Upper lobe of left lung (tissue), 6 donors: ENCODE results near the gene MYH16. TPM values are rescaled to one million over a fixed set of nuclear protein-coding genes. Genes with fewer than 3 reads are reported as not detected.

ENCODE experiments used
- ATAC-seq, 2 donors: fragments of 200-7000 bp; cut with Tn5 transposase; one replicate each; pipeline ENCODE4 v1.9.1; 2022; ENCODE audit warnings: mild to moderate bottlenecking in 2 of 2, moderate library complexity in 2 of 2; ENCODE audit not compliant: low FRiP score in 2 of 2
- DNase-seq, 2 donors: peaks; one replicate each; pipeline ENCODE4 v3.0.0-alpha.2; 2019 to 2020
- H3K27ac ChIP-seq, 4 donors: fragments of 200-600 bp; sonication (generic); one replicate each; pipeline ENCODE4 v1.5.1; 2016 to 2019
- H3K27me3 ChIP-seq, 4 donors: fragments of 200-600 bp; sonication (generic); one replicate each; pipeline ENCODE4 v1.5.1; 2017 to 2019
- H3K36me3 ChIP-seq, 4 donors: fragments of 200-600 bp; sonication (generic); one replicate each; pipeline ENCODE4 v1.5.1; 2016 to 2019
- H3K4me1 ChIP-seq, 4 donors: fragments of 200-600 bp; sonication (generic); one replicate each; pipeline ENCODE4 v1.5.1; 2018 to 2019
- H3K4me3 ChIP-seq, 4 donors: fragments of 200-600 bp; sonication (generic); one replicate each; pipeline ENCODE4 v1.5.1; 2017 to 2019; ENCODE audit warnings: mild to moderate bottlenecking in 2 of 4, moderate library complexity in 1 of 4
- H3K9me3 ChIP-seq, 4 donors: fragments of 200-600 bp; sonication (generic); one replicate each; pipeline ENCODE4 v1.5.1; 2018 to 2019
- EP300 ChIP-seq, 4 donors: sonication (generic); formaldehyde crosslinking; IDR thresholded peaks; one replicate each; pipeline ENCODE4 v1.5.1; 2017; ENCODE audit warnings: antibody characterized with exemption in 4 of 4, control low read depth in 2 of 4
- POLR2A ChIP-seq, 4 donors: fragments of 450-650 bp; IDR thresholded peaks; one replicate each; pipeline ENCODE4 v1.5.1; 2016 to 2017; ENCODE audit warnings: antibody characterized with exemption in 4 of 4, mild to moderate bottlenecking in 2 of 4
- POLR2AphosphoS5 ChIP-seq, 2 donors: sonication (generic); formaldehyde crosslinking; IDR thresholded peaks; one replicate each; pipeline ENCODE4 v1.5.1; 2017; ENCODE audit warnings: antibody characterized with exemption in 2 of 2
- WGBS, 2 donors: methylation state at CpG; one replicate each; pipeline ENCODE4 v1.1.5; 2017 to 2018; 5-methylcytosine and 5-hydroxymethylcytosine counted together
- total RNA-seq, 6 donors: library from RNA; depleted of rRNA in 4 of 6; stranded (reverse); fragments of >200 nt in 4 of 6; gene quantifications; one replicate each; pipeline versions ENCODE4 v1.1.0 to v1.2.1, GENCODE V29; 2016 to 2021
- TF ChIP-seq, protein P1 (sequence below), 6 experiments: fragments of 450-650 bp in 4 of 6; fragments of 200-600 bp in 2 of 6; sonication (generic) in 2 of 6; IDR thresholded peaks; one replicate each; pipeline ENCODE4 v1.5.1; 2016 to 2019; ENCODE audit warnings: antibody characterized with exemption in 6 of 6
- donor health status: DM: no; HTN: no; CAD: no; lungs with moderate emphysema.
- donor health status: DM: no; HTN: yes; CAD: no; lungs with severe emphysema.

Gene MYH16
- total RNA-seq, 6 donors from 2014 or later, result 0.17 TPM; not detected in 5

- Histone ChIP-seq H3K9me3 (no peaks in the 10 kb centered on the region), H3K4me3 (no peak overlapping the region), H3K27me3 (no peaks in the 10 kb centered on the region), H3K4me1 (no peaks in the 10 kb centered on the region), H3K27ac (no peak overlapping the region), H3K36me3 (no peaks in the 10 kb centered on the region)
- TF ChIP-seq, protein P1, sequence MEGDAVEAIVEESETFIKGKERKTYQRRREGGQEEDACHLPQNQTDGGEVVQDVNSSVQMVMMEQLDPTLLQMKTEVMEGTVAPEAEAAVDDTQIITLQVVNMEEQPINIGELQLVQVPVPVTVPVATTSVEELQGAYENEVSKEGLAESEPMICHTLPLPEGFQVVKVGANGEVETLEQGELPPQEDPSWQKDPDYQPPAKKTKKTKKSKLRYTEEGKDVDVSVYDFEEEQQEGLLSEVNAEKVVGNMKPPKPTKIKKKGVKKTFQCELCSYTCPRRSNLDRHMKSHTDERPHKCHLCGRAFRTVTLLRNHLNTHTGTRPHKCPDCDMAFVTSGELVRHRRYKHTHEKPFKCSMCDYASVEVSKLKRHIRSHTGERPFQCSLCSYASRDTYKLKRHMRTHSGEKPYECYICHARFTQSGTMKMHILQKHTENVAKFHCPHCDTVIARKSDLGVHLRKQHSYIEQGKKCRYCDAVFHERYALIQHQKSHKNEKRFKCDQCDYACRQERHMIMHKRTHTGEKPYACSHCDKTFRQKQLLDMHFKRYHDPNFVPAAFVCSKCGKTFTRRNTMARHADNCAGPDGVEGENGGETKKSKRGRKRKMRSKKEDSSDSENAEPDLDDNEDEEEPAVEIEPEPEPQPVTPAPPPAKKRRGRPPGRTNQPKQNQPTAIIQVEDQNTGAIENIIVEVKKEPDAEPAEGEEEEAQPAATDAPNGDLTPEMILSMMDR (IDR thresholded peaks at IDR 0.05), result no peak
- TF ChIP-seq POLR2A (IDR thresholded peaks at IDR 0.05) (no peak), EP300 (IDR thresholded peaks at IDR 0.05) (no peak), POLR2AphosphoS5 (IDR thresholded peaks at IDR 0.05) (no peak)
- 78 to 84% methylated on average over 5 of the region's 5 CpGs for WGBS, 2 donors
- ATAC-seq (no peak), DNase-seq (no peak)
These were observed 28.8 kb upstream of the MYH16 start for GRCh38 chr7:99243751-99244337.

GRCh38 chr7:99244939-99245338 is 27.7 kb upstream of the MYH16 start:
- no peaks in the 10 kb centered on the region for H3K36me3 ChIP-seq
- no peak overlapping the region for H3K4me3 ChIP-seq
- no peak for DNase-seq
- no peaks in the 10 kb centered on the region for H3K4me1 ChIP-seq
- WGBS, 2 donors, result 36 to 69% methylated on average over 2 to 3 of the region's 3 CpGs
- TF ChIP-seq, protein P1 (IDR thresholded peaks at IDR 0.05), result no peak
- no peak for TF ChIP-seq EP300 (IDR thresholded peaks at IDR 0.05)
- TF ChIP-seq POLR2A (IDR thresholded peaks at IDR 0.05), result no peak
- TF ChIP-seq POLR2AphosphoS5 (IDR thresholded peaks at IDR 0.05), result no peak
- no peaks in the 10 kb centered on the region for H3K9me3 ChIP-seq
- ATAC-seq, result peak in 1 of 2 donors; percentile 31
- H3K27me3 ChIP-seq, result no peaks in the 10 kb centered on the region
- H3K27ac ChIP-seq, result no peak overlapping the region

DNA sequence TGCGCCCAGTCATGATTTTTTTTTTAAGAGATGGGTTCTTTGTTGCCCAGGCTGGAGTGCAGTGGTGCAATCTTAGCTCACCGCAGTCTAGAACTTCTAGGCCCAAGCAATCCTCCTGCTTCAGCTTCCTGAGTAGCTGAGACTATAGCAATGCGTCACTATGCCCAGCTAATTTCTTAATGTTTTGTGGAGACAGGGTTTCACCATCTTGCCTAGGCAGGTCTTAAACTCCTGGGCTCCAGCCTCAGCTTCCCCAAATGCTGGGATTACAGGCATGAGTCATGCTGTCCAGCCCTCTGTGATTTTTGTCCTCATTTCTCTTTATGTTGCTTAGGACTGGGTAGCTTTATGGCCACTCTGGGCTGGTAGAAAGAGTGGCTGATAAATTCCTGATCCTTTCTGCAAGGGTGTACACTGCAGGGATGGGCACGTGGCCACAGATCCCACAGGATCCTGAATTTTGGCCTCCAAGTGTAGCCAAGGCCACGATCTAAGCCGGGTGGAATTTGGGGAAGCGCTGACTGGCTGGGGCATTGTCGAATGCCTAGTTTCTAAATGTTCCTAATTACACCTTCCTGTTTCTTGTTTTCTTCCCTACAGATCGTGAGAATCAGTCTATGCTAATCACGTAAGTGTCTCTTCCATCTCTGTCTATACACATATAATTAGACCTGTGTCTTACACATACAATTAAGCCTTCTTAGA is 24.1 kb upstream of the MYH16 start:
- DNase-seq, result peak in 1 of 2 donors; percentile 39
- no peaks in the 10 kb centered on the region for H3K4me1 ChIP-seq
- no peak overlapping the region for H3K4me3 ChIP-seq
- no peak overlapping the region for H3K27ac ChIP-seq
- peak in 1 of 2 donors; percentile 54 for ATAC-seq
- whole genome bisulfite sequencing, 2 donors, result 68 to 73% methylated on average over 9 to 10 of the region's 10 CpGs
- TF ChIP-seq EP300 (IDR thresholded peaks at IDR 0.05), result no peak
- TF ChIP-seq POLR2A (IDR thresholded peaks at IDR 0.05), result no peak
- TF ChIP-seq POLR2AphosphoS5 (IDR thresholded peaks at IDR 0.05), result no peak
- TF ChIP-seq, protein P1 (IDR thresholded peaks at IDR 0.05), result no peak
- no peaks in the 10 kb centered on the region for H3K9me3 ChIP-seq
- H3K27me3 ChIP-seq, result no peaks in the 10 kb centered on the region
- H3K36me3 ChIP-seq, result no peaks in the 10 kb centered on the region

- Histone ChIP-seq H3K36me3 (no peaks in the 10 kb centered on the region), H3K9me3 (no peaks in the 10 kb centered on the region), H3K4me1 (no peaks in the 10 kb centered on the region), H3K27me3 (no peaks in the 10 kb centered on the region), H3K27ac (no peak overlapping the region), H3K4me3 (no peak overlapping the region)
- WGBS, 2 donors, result 82 to 93% methylated on average over 7 to 8 of the region's 8 CpGs
- ATAC-seq (no peak), DNase-seq (no peak)
- no peak for TF ChIP-seq EP300 (IDR thresholded peaks at IDR 0.05)
- TF ChIP-seq POLR2AphosphoS5 (IDR thresholded peaks at IDR 0.05), result no peak
- TF ChIP-seq, protein P1 (IDR thresholded peaks at IDR 0.05), result no peak
- TF ChIP-seq POLR2A (IDR thresholded peaks at IDR 0.05), result no peak
These were observed 22.6 kb upstream of the MYH16 start for GRCh38 chr7:99249985-99250575.
